CD4-positive, alpha-beta T cell treated with Interleukin-17A for 4 hours (primary cell): ENCODE data around the gene RASIP1.

Source experiments
- DNase-seq: peaks from one replicate; pipeline ENCODE4 v3.0.0-alpha.2; 2020; ENCODE audit warnings: mixed read lengths

Gene RASIP1

DNA sequence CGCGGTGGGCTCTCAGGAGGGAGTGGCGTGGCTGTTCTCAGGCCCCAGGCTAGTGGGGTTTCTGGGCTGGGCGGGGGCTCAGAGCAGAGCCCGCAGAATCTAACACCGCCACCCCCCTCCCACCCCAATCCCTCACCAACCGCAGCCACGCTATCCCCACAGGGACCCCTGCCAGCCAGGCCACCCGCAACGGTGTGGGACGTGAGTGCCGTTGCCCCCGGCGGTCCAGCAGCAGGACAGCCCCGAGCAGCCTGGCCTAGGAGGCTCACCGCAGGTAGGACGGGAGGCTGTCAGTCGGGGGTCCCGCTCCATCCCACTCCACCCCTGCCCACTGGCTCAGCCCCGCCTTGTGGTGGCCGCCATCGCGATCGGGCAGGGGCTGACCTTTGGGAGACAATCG lies 67.4 kb downstream of the RASIP1 start, which contains the start of gene NTN5:
Gene NTN5 (minus strand): TSS at position 24 of the 400 bp plus-strand sequence. CDS start 2,031 bp downstream, outside the sequence.
- DNase-seq, result no peak

DNA sequence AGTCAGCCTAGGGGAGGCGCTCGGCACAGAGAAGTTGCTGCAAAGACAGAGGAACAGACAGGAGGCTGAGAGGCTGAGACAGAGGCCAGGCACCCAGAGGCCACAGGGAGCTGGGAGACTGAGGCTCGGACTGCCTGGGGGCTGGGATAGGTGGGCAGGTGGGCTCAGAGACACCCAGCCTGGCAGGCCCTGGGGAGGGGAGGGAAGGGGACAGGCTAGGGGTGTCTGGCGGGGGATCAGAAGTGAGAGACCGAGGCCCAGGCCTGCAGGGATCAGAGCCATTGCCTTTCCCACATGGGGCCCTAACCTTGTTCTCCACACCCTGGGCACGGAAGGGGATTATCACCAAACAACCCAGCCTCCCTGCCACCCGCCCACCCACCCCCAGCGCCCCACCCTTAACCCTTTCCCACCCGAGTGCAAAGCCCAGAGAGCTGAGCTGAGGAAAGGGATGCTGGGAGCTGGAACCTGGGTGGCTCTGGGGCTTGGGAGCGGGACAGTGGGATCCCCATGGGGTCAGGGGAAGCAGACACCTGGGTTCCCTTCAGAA lies 68.9 kb downstream of the RASIP1 start:
- no peak for DNase-seq

DNA sequence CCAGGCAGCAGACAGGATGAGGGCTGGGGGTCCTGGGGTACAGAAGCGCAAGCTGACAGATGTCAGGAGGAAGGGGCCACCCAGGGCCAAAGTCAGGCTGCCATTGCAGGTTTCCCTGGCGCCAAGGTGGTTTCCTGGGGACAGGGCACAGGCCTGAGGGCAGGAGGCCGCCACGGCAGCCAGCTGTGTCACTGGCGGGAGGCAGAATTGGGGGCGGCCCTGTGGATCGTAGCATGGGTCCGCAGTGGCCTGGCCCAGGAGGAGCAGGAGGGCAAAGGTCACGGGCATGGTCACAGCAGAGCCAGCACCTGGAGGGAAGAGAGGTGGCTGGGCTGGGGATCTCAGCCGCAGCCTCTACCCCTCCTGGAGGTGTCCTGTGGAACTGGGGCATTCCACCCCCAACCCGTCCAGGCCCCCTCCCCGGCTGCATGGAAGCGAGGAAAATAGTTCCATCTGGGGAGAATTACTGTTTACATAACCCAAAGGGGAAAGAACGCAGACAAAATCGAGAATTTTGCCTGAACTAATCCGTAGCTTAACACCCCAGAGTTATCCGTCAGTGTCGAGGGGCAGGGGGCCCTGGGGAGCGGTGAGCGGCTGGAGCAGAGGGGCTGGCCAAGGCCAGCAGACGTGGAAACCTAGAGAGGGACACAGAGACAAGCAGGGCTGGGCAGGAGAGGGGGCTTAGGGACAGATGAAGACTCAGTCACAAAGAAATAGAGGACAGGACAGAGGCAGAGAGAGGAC lies 69.5 kb downstream of the RASIP1 start:
- DNase-seq, result no peak
